Measurements from ENCODE around the gene WHRN. TPM values are rescaled to one million over a fixed set of nuclear protein-coding genes. Genes with fewer than 3 reads are reported as not detected.
A peak's percentile ranks its signal among the peaks of the same experiment; 100 is the strongest.

Gene WHRN
- total RNA-seq, 2 experiments from 2014 or later: 0.19 to 2.1 TPM

DNA sequence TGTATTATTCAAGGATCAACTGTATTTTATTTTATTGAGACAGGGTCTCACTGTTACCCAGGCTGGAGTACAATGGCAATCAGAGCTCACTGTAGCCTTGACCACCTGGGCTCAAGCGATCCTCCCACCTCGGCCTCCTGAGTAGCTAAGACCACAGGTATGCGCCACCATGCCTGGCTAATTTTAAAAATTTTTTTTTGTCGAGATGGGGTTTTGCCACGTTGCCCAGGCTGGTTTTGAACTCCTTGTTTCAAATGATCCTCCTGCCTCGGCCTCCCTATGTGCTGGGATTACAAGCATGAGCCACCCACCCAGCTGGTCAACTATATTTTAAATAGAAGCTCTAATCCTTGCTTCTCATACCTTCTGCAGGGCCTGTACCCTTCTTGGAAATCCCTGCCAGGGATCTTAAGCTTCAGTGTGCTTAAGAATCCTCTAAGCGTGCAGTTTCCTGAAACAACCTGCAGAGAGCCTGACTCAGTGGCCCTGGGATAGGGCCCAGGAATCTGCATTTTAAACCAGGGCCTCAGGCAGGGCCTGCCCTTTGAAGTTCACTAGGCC is 120.4 kb downstream of the WHRN start:
- Histone ChIP-seq H3K27ac (ENCODE audit: low read depth, low read length, poor library complexity, severe bottlenecking) (peak overlapping the region; percentile 97), H4K20me1 (ENCODE audit: insufficient read depth, low read length) (no peaks in the 10 kb centered on the region), H3K4me2 (ENCODE audit: low read length) (peak overlapping the region; percentile 83), H3K4me3 (ENCODE audit: low read depth, low read length, poor library complexity, severe bottlenecking) (peak overlapping the region; percentile 76), H3K4me1 (ENCODE audit: insufficient read depth, low read length, poor library complexity, severe bottlenecking) (peaks cover 67% of the 10 kb centered on the region), H2AFZ (ENCODE audit: low read length) (no peak overlapping the region), H3K36me3 (ENCODE audit: insufficient read depth, low read length) (peaks cover 69% of the 10 kb centered on the region), H3K9me2 (ENCODE audit: insufficient read depth, low read length) (no peaks in the 10 kb centered on the region), H3K79me2 (ENCODE audit: insufficient read depth, low read depth, low read length) (peaks cover 95% of the 10 kb centered on the region), H3K9me3 (ENCODE audit: low read length) (no peaks in the 10 kb centered on the region)
- TF ChIP-seq, protein P1, sequence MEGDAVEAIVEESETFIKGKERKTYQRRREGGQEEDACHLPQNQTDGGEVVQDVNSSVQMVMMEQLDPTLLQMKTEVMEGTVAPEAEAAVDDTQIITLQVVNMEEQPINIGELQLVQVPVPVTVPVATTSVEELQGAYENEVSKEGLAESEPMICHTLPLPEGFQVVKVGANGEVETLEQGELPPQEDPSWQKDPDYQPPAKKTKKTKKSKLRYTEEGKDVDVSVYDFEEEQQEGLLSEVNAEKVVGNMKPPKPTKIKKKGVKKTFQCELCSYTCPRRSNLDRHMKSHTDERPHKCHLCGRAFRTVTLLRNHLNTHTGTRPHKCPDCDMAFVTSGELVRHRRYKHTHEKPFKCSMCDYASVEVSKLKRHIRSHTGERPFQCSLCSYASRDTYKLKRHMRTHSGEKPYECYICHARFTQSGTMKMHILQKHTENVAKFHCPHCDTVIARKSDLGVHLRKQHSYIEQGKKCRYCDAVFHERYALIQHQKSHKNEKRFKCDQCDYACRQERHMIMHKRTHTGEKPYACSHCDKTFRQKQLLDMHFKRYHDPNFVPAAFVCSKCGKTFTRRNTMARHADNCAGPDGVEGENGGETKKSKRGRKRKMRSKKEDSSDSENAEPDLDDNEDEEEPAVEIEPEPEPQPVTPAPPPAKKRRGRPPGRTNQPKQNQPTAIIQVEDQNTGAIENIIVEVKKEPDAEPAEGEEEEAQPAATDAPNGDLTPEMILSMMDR (conservative IDR thresholded peaks at IDR 0.05; ENCODE audit: low read length): no peak
- no peak for TF ChIP-seq EZH2phosphoT487 (IDR thresholded peaks at IDR 0.05; ENCODE audit: borderline replicate concordance, low read depth, low read length)
- DNase-seq (ENCODE audit: low spot score): no peak
- ChIA-PET CTCF (ENCODE audit: unreplicated experiment) (interaction anchor here (0.9 to 1.4 kb wide), 4 partner anchors 10 to 18 kb away, joined by 3 to 8 read pairs (median 4); no protein-coding TSS in a partner anchor), POLR2A (interaction anchor here (0.7 to 8.2 kb wide), 10 partner anchors 10 to 544 kb away, joined by 3 to 275 read pairs (median 4); no protein-coding TSS in a partner anchor)
- BruUV-seq (replicated peaks): TSS peak; percentile 34
- intact Hi-C loops (cut with micrococcal nuclease; ENCODE audit: unreplicated experiment): loop anchor here (1.0 to 5.0 kb wide), 4 partner anchors 12 to 808 kb away; no protein-coding TSS in a partner anchor

DNA sequence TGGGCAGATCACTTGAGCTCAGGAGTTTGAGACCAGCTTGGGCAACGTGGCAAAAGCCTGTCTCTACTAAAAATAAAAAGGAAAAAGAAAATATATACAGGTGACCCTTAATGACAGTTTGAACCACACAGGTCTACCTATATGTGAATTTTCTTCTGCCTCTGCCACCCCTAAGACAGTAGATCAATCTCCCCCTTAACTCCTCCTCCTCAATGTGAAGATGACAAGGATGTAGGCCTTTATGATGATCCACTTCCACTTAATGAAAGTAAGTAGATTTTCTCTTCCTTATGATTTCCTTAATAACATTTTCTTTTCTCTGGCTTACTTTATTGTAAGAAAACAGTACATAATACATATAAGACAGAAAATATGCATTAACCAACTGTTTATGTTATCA is 120.9 kb downstream of the WHRN start:
- Histone ChIP-seq H3K36me3 (ENCODE audit: insufficient read depth, low read length) (peaks cover 75% of the 10 kb centered on the region), H3K9me3 (ENCODE audit: low read length) (no peaks in the 10 kb centered on the region), H2AFZ (ENCODE audit: low read length) (no peak overlapping the region), H3K4me2 (ENCODE audit: low read length) (peak overlapping the region; percentile 83), H3K4me3 (ENCODE audit: low read depth, low read length, poor library complexity, severe bottlenecking) (peak overlapping the region; percentile 76), H3K79me2 (ENCODE audit: insufficient read depth, low read depth, low read length) (peaks cover 95% of the 10 kb centered on the region), H3K4me1 (ENCODE audit: insufficient read depth, low read length, poor library complexity, severe bottlenecking) (peaks cover 67% of the 10 kb centered on the region), H3K9me2 (ENCODE audit: insufficient read depth, low read length) (no peaks in the 10 kb centered on the region), H3K27ac (ENCODE audit: low read depth, low read length, poor library complexity, severe bottlenecking) (peak overlapping the region; percentile 97), H4K20me1 (ENCODE audit: insufficient read depth, low read length) (no peaks in the 10 kb centered on the region)
- BruUV-seq (replicated peaks): no TSS peak
- CTCF ChIA-PET (ENCODE audit: unreplicated experiment): no interaction called here
- intact Hi-C loops (cut with micrococcal nuclease; ENCODE audit: unreplicated experiment): no loop called here
- POLR2A ChIA-PET: interaction anchor here (0.7 to 8.2 kb wide), 6 partner anchors 10 to 544 kb away, joined by 3 to 275 read pairs (median 4); no protein-coding TSS in a partner anchor
- DNase-seq (ENCODE audit: low spot score): no peak
- TF ChIP-seq EZH2phosphoT487 (IDR thresholded peaks at IDR 0.05; ENCODE audit: borderline replicate concordance, low read depth, low read length): no peak
- TF ChIP-seq, protein P1 (conservative IDR thresholded peaks at IDR 0.05; ENCODE audit: low read length): no peak

Data from OCI-LY7 (cell line).